ENCODE results near the gene FRS2.

Gene FRS2

GRCh38 chr12:69570545-69571399, 100.6 kb downstream of the FRS2 start:
- H3K9me3 Mint-ChIP-seq = no peaks in the 10 kb centered on the region
- H3K27ac Mint-ChIP-seq = no peak overlapping the region
- H3K4me1 Mint-ChIP-seq = no peaks in the 10 kb centered on the region
- no peaks in the 10 kb centered on the region for H3K27me3 Mint-ChIP-seq (ENCODE audit: low read depth, poor library complexity)
- DNase-seq = peak; percentile 52
- no peak overlapping the region for H3K4me3 Mint-ChIP-seq
- peak; percentile 83 for TF ChIP-seq CTCF (IDR thresholded peaks at IDR 0.05)
- H3K36me3 Mint-ChIP-seq (ENCODE audit: low read depth) = peaks cover 39% of the 10 kb centered on the region

- peaks cover 33% of the 10 kb centered on the region for H3K36me3 Mint-ChIP-seq (ENCODE audit: low read depth)
- H3K4me1 Mint-ChIP-seq = no peaks in the 10 kb centered on the region
- no peaks in the 10 kb centered on the region for H3K27me3 Mint-ChIP-seq (ENCODE audit: low read depth, poor library complexity)
- DNase-seq = no peak
- no peak overlapping the region for H3K4me3 Mint-ChIP-seq
- H3K27ac Mint-ChIP-seq = no peak overlapping the region
- no peaks in the 10 kb centered on the region for H3K9me3 Mint-ChIP-seq
- TF ChIP-seq CTCF (IDR thresholded peaks at IDR 0.05) = no peak
These were observed 105.2 kb downstream of the FRS2 start for GRCh38 chr12:69575346-69575745.

GRCh38 chr12:69578283-69578682, 108.1 kb downstream of the FRS2 start:
- H3K27ac Mint-ChIP-seq = no peak overlapping the region
- no peaks in the 10 kb centered on the region for H3K9me3 Mint-ChIP-seq
- H3K36me3 Mint-ChIP-seq (ENCODE audit: low read depth) = peaks cover 15% of the 10 kb centered on the region
- DNase-seq = no peak
- H3K27me3 Mint-ChIP-seq (ENCODE audit: low read depth, poor library complexity) = no peaks in the 10 kb centered on the region
- no peak overlapping the region for H3K4me3 Mint-ChIP-seq
- no peak for TF ChIP-seq CTCF (IDR thresholded peaks at IDR 0.05)
- no peaks in the 10 kb centered on the region for H3K4me1 Mint-ChIP-seq

GRCh38 chr12:69579029-69579428, 108.8 kb downstream of the FRS2 start:
- TF ChIP-seq CTCF (IDR thresholded peaks at IDR 0.05) = no peak
- Mint-ChIP-seq H3K9me3 (no peaks in the 10 kb centered on the region), H3K27me3 (ENCODE audit: low read depth, poor library complexity) (no peaks in the 10 kb centered on the region), H3K36me3 (ENCODE audit: low read depth) (peaks cover 9% of the 10 kb centered on the region), H3K27ac (no peak overlapping the region), H3K4me3 (no peak overlapping the region), H3K4me1 (no peaks in the 10 kb centered on the region)
- no peak for DNase-seq

GRCh38 chr12:69580074-69580473, 109.9 kb downstream of the FRS2 start:
- Mint-ChIP-seq H3K4me1 (no peaks in the 10 kb centered on the region), H3K36me3 (ENCODE audit: low read depth) (no peaks in the 10 kb centered on the region), H3K27me3 (ENCODE audit: low read depth, poor library complexity) (no peaks in the 10 kb centered on the region), H3K27ac (peak overlapping the region; percentile 28), H3K9me3 (no peaks in the 10 kb centered on the region), H3K4me3 (no peak overlapping the region)
- no peak for DNase-seq
- TF ChIP-seq CTCF (IDR thresholded peaks at IDR 0.05) = no peak

GRCh38 chr12:69583203-69583602, 113.0 kb downstream of the FRS2 start:
- Mint-ChIP-seq H3K27ac (no peak overlapping the region), H3K4me1 (peaks cover 14% of the 10 kb centered on the region), H3K9me3 (no peaks in the 10 kb centered on the region), H3K36me3 (ENCODE audit: low read depth) (peaks cover 22% of the 10 kb centered on the region), H3K4me3 (no peak overlapping the region), H3K27me3 (ENCODE audit: low read depth, poor library complexity) (no peaks in the 10 kb centered on the region)
- no peak for DNase-seq
- no peak for TF ChIP-seq CTCF (IDR thresholded peaks at IDR 0.05)
